ENCODE data around the gene MCRIP1. TPM values are rescaled to one million over a fixed set of nuclear protein-coding genes. Genes with fewer than 3 reads are reported as not detected.

MCRIP1 gene
- total RNA-seq, 1 donor from 2014 or later, result 133 TPM

DNA sequence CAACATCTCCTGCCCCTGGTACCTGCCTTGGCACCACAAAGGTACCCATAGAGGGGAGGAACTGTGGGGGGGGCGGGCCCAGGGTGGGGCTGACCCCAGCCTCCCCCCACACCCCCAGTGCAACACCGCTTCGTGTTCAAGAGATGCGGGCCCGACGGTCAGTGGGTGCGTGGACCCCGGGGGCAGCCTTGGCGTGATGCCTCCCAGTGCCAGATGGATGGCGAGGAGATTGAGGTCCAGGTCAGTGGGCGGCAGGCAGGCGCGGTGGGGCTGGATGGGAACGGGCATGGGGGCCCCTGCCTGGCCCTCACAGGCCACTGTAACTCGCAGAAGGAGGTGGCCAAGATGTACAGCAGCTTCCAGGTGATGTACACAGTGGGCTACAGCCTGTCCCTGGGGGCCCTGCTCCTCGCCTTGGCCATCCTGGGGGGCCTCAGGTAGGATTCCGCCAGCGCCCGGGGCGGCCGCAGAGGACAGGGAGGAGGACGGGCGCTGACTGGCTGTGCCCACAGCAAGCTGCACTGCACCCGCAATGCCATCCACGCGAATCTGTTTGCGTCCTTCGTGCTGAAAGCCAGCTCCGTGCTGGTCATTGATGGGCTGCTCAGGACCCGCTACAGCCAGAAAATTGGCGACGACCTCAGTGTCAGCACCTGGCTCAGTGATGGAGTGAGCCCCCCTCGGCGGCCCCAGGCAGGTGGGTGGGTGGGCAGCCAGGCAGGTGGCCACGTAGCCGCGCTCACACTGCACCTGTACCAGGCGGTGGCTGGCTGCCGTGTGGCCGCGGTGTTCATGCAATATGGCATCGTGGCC, 22.0 kb downstream of the MCRIP1 start:
- no peak overlapping the region for H3K4me3 Mint-ChIP-seq (ENCODE audit: unreplicated experiment)
- H3K36me3 Mint-ChIP-seq (ENCODE audit: low read depth), result no peaks in the 10 kb centered on the region
- no peak for DNase-seq (ENCODE audit: low spot score)
- H3K27ac Mint-ChIP-seq (ENCODE audit: unreplicated experiment), result no peak overlapping the region
- TF ChIP-seq, protein P1, sequence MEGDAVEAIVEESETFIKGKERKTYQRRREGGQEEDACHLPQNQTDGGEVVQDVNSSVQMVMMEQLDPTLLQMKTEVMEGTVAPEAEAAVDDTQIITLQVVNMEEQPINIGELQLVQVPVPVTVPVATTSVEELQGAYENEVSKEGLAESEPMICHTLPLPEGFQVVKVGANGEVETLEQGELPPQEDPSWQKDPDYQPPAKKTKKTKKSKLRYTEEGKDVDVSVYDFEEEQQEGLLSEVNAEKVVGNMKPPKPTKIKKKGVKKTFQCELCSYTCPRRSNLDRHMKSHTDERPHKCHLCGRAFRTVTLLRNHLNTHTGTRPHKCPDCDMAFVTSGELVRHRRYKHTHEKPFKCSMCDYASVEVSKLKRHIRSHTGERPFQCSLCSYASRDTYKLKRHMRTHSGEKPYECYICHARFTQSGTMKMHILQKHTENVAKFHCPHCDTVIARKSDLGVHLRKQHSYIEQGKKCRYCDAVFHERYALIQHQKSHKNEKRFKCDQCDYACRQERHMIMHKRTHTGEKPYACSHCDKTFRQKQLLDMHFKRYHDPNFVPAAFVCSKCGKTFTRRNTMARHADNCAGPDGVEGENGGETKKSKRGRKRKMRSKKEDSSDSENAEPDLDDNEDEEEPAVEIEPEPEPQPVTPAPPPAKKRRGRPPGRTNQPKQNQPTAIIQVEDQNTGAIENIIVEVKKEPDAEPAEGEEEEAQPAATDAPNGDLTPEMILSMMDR (IDR thresholded peaks at IDR 0.05), result no peak
- no peaks in the 10 kb centered on the region for H3K4me1 Mint-ChIP-seq (ENCODE audit: low read depth)
- peaks cover 8% of the 10 kb centered on the region for H3K27me3 Mint-ChIP-seq (ENCODE audit: low read depth)
- H3K9me3 Mint-ChIP-seq (ENCODE audit: low read depth), result no peaks in the 10 kb centered on the region

DNA sequence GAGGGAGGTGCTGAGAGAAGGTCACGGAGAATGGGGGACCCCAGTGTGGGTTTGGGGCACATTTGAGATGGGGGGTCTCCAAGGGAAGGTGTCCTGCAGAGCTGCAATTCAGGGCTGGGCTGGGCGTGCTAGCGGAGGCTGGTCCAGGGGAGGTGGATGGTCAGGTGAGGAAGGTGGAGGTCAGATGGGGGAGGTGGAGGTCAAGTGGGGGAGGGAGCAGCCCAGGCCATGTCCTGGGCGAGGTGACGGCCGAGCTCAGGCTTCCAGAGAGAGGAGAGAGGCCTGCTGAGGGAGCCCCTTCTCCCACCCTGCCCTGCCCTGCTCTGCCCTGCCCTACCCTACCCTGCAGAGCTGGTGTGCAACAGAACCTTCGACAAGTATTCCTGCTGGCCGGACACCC, 22.6 kb downstream of the MCRIP1 start:
- Mint-ChIP-seq H3K27ac (ENCODE audit: unreplicated experiment) (no peak overlapping the region), H3K4me1 (ENCODE audit: low read depth) (no peaks in the 10 kb centered on the region), H3K4me3 (ENCODE audit: unreplicated experiment) (no peak overlapping the region), H3K27me3 (ENCODE audit: low read depth) (peaks cover 12% of the 10 kb centered on the region), H3K9me3 (ENCODE audit: low read depth) (no peaks in the 10 kb centered on the region), H3K36me3 (ENCODE audit: low read depth) (no peaks in the 10 kb centered on the region)
- DNase-seq (ENCODE audit: low spot score), result no peak
- TF ChIP-seq, protein P1 (IDR thresholded peaks at IDR 0.05), result no peak

DNA sequence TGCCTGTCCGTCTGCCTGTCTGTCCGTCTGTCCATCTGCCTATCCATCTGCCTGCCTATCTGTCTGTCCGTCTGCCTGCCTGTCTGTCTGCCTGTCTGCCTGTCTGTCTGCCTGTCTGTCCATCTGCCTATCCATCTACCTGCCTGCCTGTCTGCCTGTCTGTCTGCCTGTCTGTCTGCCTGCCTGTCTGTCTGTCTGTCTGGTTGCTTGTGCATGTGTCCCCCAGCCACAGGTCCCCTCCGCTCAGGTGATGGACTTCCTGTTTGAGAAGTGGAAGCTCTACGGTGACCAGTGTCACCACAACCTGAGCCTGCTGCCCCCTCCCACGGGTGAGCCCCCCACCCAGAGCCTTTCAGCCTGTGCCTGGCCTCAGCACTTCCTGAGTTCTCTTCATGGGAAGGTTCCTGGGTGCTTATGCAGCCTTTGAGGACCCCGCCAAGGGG, 23.5 kb downstream of the MCRIP1 start:
- H3K27ac Mint-ChIP-seq (ENCODE audit: unreplicated experiment), result no peak overlapping the region
- H3K36me3 Mint-ChIP-seq (ENCODE audit: low read depth), result no peaks in the 10 kb centered on the region
- no peak for DNase-seq (ENCODE audit: low spot score)
- H3K4me1 Mint-ChIP-seq (ENCODE audit: low read depth), result no peaks in the 10 kb centered on the region
- no peak overlapping the region for H3K4me3 Mint-ChIP-seq (ENCODE audit: unreplicated experiment)
- H3K27me3 Mint-ChIP-seq (ENCODE audit: low read depth), result peaks cover 15% of the 10 kb centered on the region
- TF ChIP-seq, protein P1 (IDR thresholded peaks at IDR 0.05), result no peak
- no peaks in the 10 kb centered on the region for H3K9me3 Mint-ChIP-seq (ENCODE audit: low read depth)

DNA sequence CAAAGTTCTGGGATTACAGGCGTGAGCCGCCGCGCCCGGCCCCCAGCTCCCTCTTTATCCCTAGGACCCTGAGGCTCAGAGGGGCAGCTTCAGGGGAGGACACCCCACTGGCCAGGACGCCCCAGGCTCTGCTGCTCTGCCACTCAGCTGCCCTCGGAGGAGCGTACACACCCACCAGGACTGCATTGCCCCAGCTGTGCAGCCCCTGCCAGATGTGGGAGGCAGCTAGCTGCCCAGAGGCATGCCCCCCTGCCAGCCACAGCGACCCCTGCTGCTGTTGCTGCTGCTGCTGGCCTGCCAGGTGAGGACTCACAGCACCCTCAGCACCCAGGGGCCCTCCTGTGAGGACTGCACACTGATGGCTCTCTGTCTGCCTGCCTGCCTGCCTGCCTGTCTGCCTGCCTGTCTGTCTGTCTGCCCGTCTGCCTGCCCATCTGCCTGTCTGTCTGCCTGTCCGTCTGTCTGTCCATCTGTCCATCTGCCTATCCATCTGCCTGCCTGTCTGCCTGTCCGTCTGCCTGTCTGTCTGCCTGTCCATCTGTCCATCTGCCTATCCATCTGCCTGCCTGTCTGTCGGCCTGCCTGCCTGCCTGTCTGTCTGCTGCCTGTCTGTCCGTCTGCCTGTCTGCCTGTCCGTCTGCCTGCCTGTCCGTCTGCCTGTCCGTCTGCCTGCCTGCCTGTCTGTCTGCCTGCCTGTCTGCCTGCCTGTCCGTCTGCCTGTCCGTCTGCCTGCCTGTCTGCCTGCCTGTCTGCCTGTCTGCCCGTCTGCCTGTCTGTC, 24.1 kb downstream of the MCRIP1 start:
- H3K27ac Mint-ChIP-seq (ENCODE audit: unreplicated experiment), result no peak overlapping the region
- H3K27me3 Mint-ChIP-seq (ENCODE audit: low read depth), result peaks cover 15% of the 10 kb centered on the region
- H3K36me3 Mint-ChIP-seq (ENCODE audit: low read depth), result no peaks in the 10 kb centered on the region
- H3K4me3 Mint-ChIP-seq (ENCODE audit: unreplicated experiment), result no peak overlapping the region
- H3K4me1 Mint-ChIP-seq (ENCODE audit: low read depth), result no peaks in the 10 kb centered on the region
- no peaks in the 10 kb centered on the region for H3K9me3 Mint-ChIP-seq (ENCODE audit: low read depth)
- TF ChIP-seq, protein P1 (IDR thresholded peaks at IDR 0.05), result peak; percentile 30
- DNase-seq (ENCODE audit: low spot score), result no peak

DNA sequence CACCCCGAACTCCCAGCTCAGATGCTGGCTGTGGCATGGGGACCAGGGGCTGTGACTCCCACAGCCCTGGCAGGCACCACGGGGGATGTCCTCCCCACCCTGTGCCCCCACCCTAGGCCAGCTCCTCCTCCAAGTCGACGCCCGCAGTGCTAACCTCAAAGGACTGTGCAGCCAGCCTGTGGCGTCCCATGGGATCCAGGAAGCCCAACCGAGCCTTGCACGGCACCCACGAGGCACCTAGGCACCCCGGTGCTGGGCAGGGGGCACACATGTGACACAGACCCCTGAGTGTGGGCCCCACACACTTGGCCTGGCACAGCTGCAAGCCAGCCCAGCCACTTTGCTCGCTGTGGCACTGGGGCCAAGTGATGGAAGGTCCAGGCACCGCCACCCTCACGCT, 25.3 kb downstream of the MCRIP1 start:
- DNase-seq (ENCODE audit: low spot score), result no peak
- Mint-ChIP-seq H3K9me3 (ENCODE audit: low read depth) (no peaks in the 10 kb centered on the region), H3K36me3 (ENCODE audit: low read depth) (no peaks in the 10 kb centered on the region), H3K4me3 (ENCODE audit: unreplicated experiment) (no peak overlapping the region), H3K27ac (ENCODE audit: unreplicated experiment) (no peak overlapping the region), H3K27me3 (ENCODE audit: low read depth) (peaks cover 20% of the 10 kb centered on the region), H3K4me1 (ENCODE audit: low read depth) (no peaks in the 10 kb centered on the region)
- TF ChIP-seq, protein P1 (IDR thresholded peaks at IDR 0.05), result no peak

Data from chondrocyte (in vitro differentiated cells).